ENCODE measurements around the gene OR8B2. TPM values are rescaled to one million over a fixed set of nuclear protein-coding genes. Genes with fewer than 3 reads are reported as not detected.
"Not testable (repeated sequence)": the region's sequence is repeated elsewhere in the genome, so short reads cannot be mapped to it uniquely, and the experiment has no call there.

Gene OR8B2
- total and polyA plus RNA-seq, 2 donors (not counting 1 experiment from before 2014, with no cell fraction given): not detected

DNA sequence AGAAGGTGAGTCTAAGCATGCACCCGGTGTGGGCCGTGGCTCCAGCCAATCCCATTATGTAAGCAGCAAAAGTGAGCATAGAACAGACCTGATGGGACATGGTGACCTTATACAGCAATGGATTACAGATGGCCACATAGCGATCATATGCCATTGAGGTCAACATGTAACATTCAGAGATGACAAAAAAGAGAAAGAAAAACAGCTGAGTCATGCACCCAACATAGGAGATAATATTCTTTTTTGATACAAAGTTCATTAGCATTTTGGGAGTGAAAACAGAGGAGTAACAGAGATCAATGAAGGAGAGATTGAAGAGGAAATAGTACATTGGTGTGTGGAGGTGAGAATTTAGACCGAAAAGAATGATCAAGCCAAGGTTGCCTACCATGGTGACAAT, 12.5 kb upstream of the OR8B2 start:
- H3K36me3 ChIP-seq (replicated peaks in 1 of 2; ENCODE audit: control extremely low read depth in 1 of 2, control insufficient read depth in 1 of 2, extremely low read depth in 1 of 2, insufficient read depth in 2 of 2, low read length in 1 of 2); DNase-seq; CTCF ChIA-PET; H3K4me3 ChIP-seq (ENCODE audit: control extremely low read depth in 1 of 5, extremely low read depth in 1 of 5, insufficient read depth in 1 of 5, low read depth in 2 of 5, low read length in 4 of 5); H2AFZ ChIP-seq (ENCODE audit: insufficient read depth, low read depth, low read length, poor library complexity, severe bottlenecking); intact Hi-C loops (cut with micrococcal nuclease); H3K9me3 Mint-ChIP-seq (ENCODE audit: insufficient read depth); H3K4me1 ChIP-seq (ENCODE audit: control insufficient read depth in 2 of 2, insufficient read depth in 2 of 2, low read length in 2 of 2); POLR2A ChIA-PET; H3K9ac ChIP-seq (ENCODE audit: low read length); H3K9me3 ChIP-seq (ENCODE audit: control extremely low read depth in 1 of 3, control insufficient read depth in 2 of 3, insufficient read depth in 1 of 3, low read length in 2 of 3); ATAC-seq (ENCODE audit: low read depth); H3K79me2 ChIP-seq (ENCODE audit: control insufficient read depth, insufficient read depth, low read length); H3K27me3 ChIP-seq (replicated peaks in 1 of 4; ENCODE audit: control extremely low read depth in 1 of 4, control insufficient read depth in 3 of 4, insufficient read depth in 4 of 4, low read length in 3 of 4); H3K27me3 Mint-ChIP-seq; H3K4me2 ChIP-seq (replicated peaks; ENCODE audit: low read depth, low read length, poor library complexity, severe bottlenecking); H4K20me1 ChIP-seq (ENCODE audit: control insufficient read depth, insufficient read depth, low read length, poor library complexity, severe bottlenecking); H3K4me1 Mint-ChIP-seq; H3K4me3 Mint-ChIP-seq; H3K27ac Mint-ChIP-seq; H3K27ac ChIP-seq (ENCODE audit: low read length in 2 of 2): not testable (repeated sequence)
- no CpG with 5 or more reads among the region's 4 CpGs for WGBS (ENCODE audit: insufficient coverage)

DNA sequence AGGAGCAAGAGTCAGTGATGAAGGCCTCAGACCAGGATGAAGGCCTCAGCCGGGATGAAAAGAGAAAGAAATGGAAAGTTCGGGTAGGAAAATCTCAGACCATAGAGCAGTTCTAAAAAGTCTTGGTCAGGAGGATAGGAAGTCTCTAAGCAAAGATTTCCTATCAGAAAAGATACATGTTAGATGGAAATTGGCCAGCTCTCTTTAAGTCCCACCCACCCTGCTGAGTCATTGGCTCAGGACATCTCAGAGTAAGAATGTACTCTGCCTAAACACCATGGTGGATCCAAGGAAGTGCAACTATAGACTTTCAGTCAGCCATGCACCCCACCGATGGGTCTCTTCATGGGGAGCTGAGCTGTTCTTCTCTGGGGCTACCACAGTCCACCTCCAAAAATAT, 10.1 kb upstream of the OR8B2 start:
- H3K4me3 ChIP-seq (ENCODE audit: control extremely low read depth in 1 of 5, extremely low read depth in 1 of 5, insufficient read depth in 1 of 5, low read depth in 2 of 5, low read length in 4 of 5): no peak overlapping the region
- DNase-seq (no peak), ATAC-seq (ENCODE audit: low read depth) (no peak)
- H3K36me3 ChIP-seq (replicated peaks in 1 of 2; ENCODE audit: control extremely low read depth in 1 of 2, control insufficient read depth in 1 of 2, extremely low read depth in 1 of 2, insufficient read depth in 2 of 2, low read length in 1 of 2): no peaks in the 10 kb centered on the region
- WGBS (ENCODE audit: insufficient coverage): 100% methylated on average over 1 of the region's 3 CpGs
- no peaks in the 10 kb centered on the region for H3K27me3 ChIP-seq (replicated peaks in 1 of 4; ENCODE audit: control extremely low read depth in 1 of 4, control insufficient read depth in 3 of 4, insufficient read depth in 4 of 4, low read length in 3 of 4)
- no peaks in the 10 kb centered on the region for H3K4me1 ChIP-seq (ENCODE audit: control insufficient read depth in 2 of 2, insufficient read depth in 2 of 2, low read length in 2 of 2)
- no peaks in the 10 kb centered on the region for H3K9me3 ChIP-seq (ENCODE audit: control extremely low read depth in 1 of 3, control insufficient read depth in 2 of 3, insufficient read depth in 1 of 3, low read length in 2 of 3)
- H3K27me3 Mint-ChIP-seq: peaks cover 8% of the 10 kb centered on the region
- CTCF ChIA-PET: no interaction called here
- no peak overlapping the region for H3K9ac ChIP-seq (ENCODE audit: low read length)
- H4K20me1 ChIP-seq (ENCODE audit: control insufficient read depth, insufficient read depth, low read length, poor library complexity, severe bottlenecking): no peaks in the 10 kb centered on the region
- H3K79me2 ChIP-seq (ENCODE audit: control insufficient read depth, insufficient read depth, low read length): no peaks in the 10 kb centered on the region
- no peak overlapping the region for H3K27ac ChIP-seq (ENCODE audit: low read length in 2 of 2)
- H3K27ac Mint-ChIP-seq: no peak overlapping the region
- H3K9me3 Mint-ChIP-seq (ENCODE audit: insufficient read depth): no peaks in the 10 kb centered on the region
- H3K4me3 Mint-ChIP-seq: no peak overlapping the region
- no peak for TF ChIP-seq EZH2 (IDR thresholded peaks at IDR 0.05; ENCODE audit: borderline replicate concordance, insufficient read depth, low read depth, low read length, poor library complexity, severe bottlenecking)
- TF ChIP-seq, protein P1, sequence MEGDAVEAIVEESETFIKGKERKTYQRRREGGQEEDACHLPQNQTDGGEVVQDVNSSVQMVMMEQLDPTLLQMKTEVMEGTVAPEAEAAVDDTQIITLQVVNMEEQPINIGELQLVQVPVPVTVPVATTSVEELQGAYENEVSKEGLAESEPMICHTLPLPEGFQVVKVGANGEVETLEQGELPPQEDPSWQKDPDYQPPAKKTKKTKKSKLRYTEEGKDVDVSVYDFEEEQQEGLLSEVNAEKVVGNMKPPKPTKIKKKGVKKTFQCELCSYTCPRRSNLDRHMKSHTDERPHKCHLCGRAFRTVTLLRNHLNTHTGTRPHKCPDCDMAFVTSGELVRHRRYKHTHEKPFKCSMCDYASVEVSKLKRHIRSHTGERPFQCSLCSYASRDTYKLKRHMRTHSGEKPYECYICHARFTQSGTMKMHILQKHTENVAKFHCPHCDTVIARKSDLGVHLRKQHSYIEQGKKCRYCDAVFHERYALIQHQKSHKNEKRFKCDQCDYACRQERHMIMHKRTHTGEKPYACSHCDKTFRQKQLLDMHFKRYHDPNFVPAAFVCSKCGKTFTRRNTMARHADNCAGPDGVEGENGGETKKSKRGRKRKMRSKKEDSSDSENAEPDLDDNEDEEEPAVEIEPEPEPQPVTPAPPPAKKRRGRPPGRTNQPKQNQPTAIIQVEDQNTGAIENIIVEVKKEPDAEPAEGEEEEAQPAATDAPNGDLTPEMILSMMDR (IDR thresholded peaks at IDR 0.05): no peak
- H3K4me2 ChIP-seq (replicated peaks; ENCODE audit: low read depth, low read length, poor library complexity, severe bottlenecking): no peak overlapping the region
- intact Hi-C loops (cut with micrococcal nuclease): no loop called here
- H3K4me1 Mint-ChIP-seq: no peaks in the 10 kb centered on the region
- no peak overlapping the region for H2AFZ ChIP-seq (ENCODE audit: insufficient read depth, low read depth, low read length, poor library complexity, severe bottlenecking)
- POLR2A ChIA-PET: no interaction called here

DNA sequence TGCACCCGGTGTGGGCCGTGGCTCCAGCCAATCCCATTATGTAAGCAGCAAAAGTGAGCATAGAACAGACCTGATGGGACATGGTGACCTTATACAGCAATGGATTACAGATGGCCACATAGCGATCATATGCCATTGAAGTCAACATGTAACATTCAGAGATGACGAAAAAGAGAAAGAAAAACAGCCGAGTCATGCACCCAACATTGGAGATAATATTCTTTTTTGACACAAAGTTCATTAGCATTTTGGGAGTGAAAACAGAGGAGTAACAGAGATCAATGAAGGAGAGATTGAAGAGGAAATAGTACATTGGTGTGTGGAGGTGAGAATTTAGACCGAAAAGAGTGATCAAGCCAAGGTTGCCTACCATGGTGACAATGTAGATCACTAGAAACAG, 1.4 kb downstream of the OR8B2 start:
- H3K9me3 ChIP-seq (ENCODE audit: control extremely low read depth in 1 of 3, control insufficient read depth in 2 of 3, insufficient read depth in 1 of 3, low read length in 2 of 3); H3K27me3 Mint-ChIP-seq; H3K4me1 Mint-ChIP-seq; H3K4me3 ChIP-seq (ENCODE audit: control extremely low read depth in 1 of 5, extremely low read depth in 1 of 5, insufficient read depth in 1 of 5, low read depth in 2 of 5, low read length in 4 of 5); DNase-seq; CTCF ChIA-PET; H3K4me1 ChIP-seq (ENCODE audit: control insufficient read depth in 2 of 2, insufficient read depth in 2 of 2, low read length in 2 of 2); H3K9me3 Mint-ChIP-seq (ENCODE audit: insufficient read depth); H3K27ac ChIP-seq (ENCODE audit: low read length in 2 of 2); H3K79me2 ChIP-seq (ENCODE audit: control insufficient read depth, insufficient read depth, low read length); H2AFZ ChIP-seq (ENCODE audit: insufficient read depth, low read depth, low read length, poor library complexity, severe bottlenecking); H3K9ac ChIP-seq (ENCODE audit: low read length); intact Hi-C loops (cut with micrococcal nuclease); H3K4me3 Mint-ChIP-seq; ATAC-seq (ENCODE audit: low read depth); H4K20me1 ChIP-seq (ENCODE audit: control insufficient read depth, insufficient read depth, low read length, poor library complexity, severe bottlenecking); POLR2A ChIA-PET; H3K27me3 ChIP-seq (replicated peaks in 1 of 4; ENCODE audit: control extremely low read depth in 1 of 4, control insufficient read depth in 3 of 4, insufficient read depth in 4 of 4, low read length in 3 of 4); H3K4me2 ChIP-seq (replicated peaks; ENCODE audit: low read depth, low read length, poor library complexity, severe bottlenecking); H3K36me3 ChIP-seq (replicated peaks in 1 of 2; ENCODE audit: control extremely low read depth in 1 of 2, control insufficient read depth in 1 of 2, extremely low read depth in 1 of 2, insufficient read depth in 2 of 2, low read length in 1 of 2); H3K27ac Mint-ChIP-seq: not testable (repeated sequence)
- no CpG with 5 or more reads among the region's 6 CpGs for WGBS (ENCODE audit: insufficient coverage)

Data from B cell (primary cell).